SK-N-SH treated with all-trans-retinoic acid at 6 μM for 48 hours (cell line): ENCODE measurements around the gene PBRM1.

Experiments used
- ARNTL ChIP-seq: fragments of 450-650 bp; formaldehyde crosslinking; IDR thresholded peaks from 2 replicates; pipeline ENCODE4 v1.5.0; 2020; ENCODE audit warnings: low read depth, mild to moderate bottlenecking, moderate library complexity, borderline replicate concordance
- BACH2 ChIP-seq: fragments of 250-450 bp; sonication (Bioruptor Pico); IDR thresholded peaks from 2 replicates; pipeline ENCODE4 v1.9.0; 2021; ENCODE audit warnings: mild to moderate bottlenecking, borderline replicate concordance
- CSDC2 ChIP-seq: fragments of 250-450 bp; sonication (Bioruptor Pico); IDR thresholded peaks from 2 replicates; pipeline ENCODE4 v1.5.0; 2020; ENCODE audit warnings: mild to moderate bottlenecking, moderate library complexity
- OSR1 ChIP-seq: fragments of 250-450 bp; sonication (Bioruptor Pico); IDR thresholded peaks from 2 replicates; pipeline ENCODE4 v1.8.0; 2022; ENCODE audit warnings: moderate library complexity, mild to moderate bottlenecking, inconsistent platforms
- RARB ChIP-seq: fragments of 250-450 bp; sonication (Bioruptor Pico); IDR thresholded peaks from 2 replicates; pipeline ENCODE4 v1.8.0; 2021; ENCODE audit warnings: mild to moderate bottlenecking, moderate library complexity
- TCF4 ChIP-seq: fragments of 250-450 bp; sonication (Bioruptor Pico); IDR thresholded peaks from 2 replicates; pipeline ENCODE4 v1.8.0; 2021; ENCODE audit warnings: mild to moderate bottlenecking, moderate library complexity, borderline replicate concordance
- ZFP3 ChIP-seq: fragments of 250-450 bp; sonication (Bioruptor Pico); IDR thresholded peaks from 2 replicates; pipeline ENCODE4 v1.5.0; 2020; ENCODE audit warnings: mild to moderate bottlenecking, moderate library complexity
- ZFP30 ChIP-seq: fragments of 450-650 bp; formaldehyde crosslinking; IDR thresholded peaks from 2 replicates; pipeline ENCODE4 v1.5.0; 2022; ENCODE audit warnings: mild to moderate bottlenecking, moderate library complexity
- ZNF70 ChIP-seq: fragments of 450-650 bp; formaldehyde crosslinking; IDR thresholded peaks from 2 replicates; pipeline ENCODE4 v1.5.0; 2020; ENCODE audit warnings: mild to moderate bottlenecking, moderate library complexity
- TF ChIP-seq, protein P1 (sequence below): fragments of 250-450 bp; sonication (Bioruptor Pico); IDR thresholded peaks from 2 replicates; pipeline ENCODE4 v1.8.0; 2020; ENCODE audit warnings: mild to moderate bottlenecking, moderate library complexity, borderline replicate concordance
- TF ChIP-seq, protein P2 (sequence below): fragments of 250-450 bp; sonication (Bioruptor Pico); IDR thresholded peaks from 2 replicates; pipeline ENCODE4 v1.5.1; 2020; ENCODE audit warnings: low read depth, mild to moderate bottlenecking, moderate library complexity
- TF ChIP-seq, protein P3 (sequence below): fragments of 250-450 bp; sonication (Bioruptor Pico); IDR thresholded peaks from 2 replicates; pipeline ENCODE4 v1.5.0; 2020; ENCODE audit warnings: mild to moderate bottlenecking, moderate library complexity

DNA sequence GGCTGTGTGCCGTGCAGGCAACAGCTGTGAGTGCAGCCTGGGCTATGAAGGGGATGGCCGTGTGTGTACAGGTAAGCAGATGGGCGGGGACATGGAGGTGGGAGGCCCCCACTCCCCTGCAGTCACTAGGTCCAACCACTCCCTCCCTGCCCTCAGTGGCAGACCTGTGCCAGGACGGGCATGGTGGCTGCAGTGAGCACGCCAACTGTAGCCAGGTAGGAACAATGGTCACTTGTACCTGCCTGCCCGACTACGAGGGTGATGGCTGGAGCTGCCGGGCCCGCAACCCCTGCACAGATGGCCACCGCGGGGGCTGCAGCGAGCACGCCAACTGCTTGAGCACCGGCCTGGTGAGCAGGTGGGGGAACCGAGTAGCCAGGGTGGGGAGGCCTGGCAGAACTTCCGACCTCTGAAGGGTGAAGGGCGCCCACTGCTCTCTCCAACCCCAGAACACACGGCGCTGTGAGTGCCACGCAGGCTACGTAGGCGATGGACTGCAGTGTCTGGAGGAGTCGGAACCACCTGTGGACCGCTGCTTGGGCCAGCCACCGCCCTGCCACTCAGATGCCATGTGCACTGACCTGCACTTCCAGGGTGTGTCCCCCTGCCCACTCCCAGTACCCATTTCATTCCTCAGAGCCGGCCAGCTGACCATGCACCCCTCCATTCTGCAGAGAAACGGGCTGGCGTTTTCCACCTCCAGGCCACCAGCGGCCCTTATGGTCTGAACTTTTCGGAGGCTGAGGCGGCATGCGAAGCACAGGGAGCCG is 163.6 kb downstream of the PBRM1 start:
- TF ChIP-seq, protein P1, sequence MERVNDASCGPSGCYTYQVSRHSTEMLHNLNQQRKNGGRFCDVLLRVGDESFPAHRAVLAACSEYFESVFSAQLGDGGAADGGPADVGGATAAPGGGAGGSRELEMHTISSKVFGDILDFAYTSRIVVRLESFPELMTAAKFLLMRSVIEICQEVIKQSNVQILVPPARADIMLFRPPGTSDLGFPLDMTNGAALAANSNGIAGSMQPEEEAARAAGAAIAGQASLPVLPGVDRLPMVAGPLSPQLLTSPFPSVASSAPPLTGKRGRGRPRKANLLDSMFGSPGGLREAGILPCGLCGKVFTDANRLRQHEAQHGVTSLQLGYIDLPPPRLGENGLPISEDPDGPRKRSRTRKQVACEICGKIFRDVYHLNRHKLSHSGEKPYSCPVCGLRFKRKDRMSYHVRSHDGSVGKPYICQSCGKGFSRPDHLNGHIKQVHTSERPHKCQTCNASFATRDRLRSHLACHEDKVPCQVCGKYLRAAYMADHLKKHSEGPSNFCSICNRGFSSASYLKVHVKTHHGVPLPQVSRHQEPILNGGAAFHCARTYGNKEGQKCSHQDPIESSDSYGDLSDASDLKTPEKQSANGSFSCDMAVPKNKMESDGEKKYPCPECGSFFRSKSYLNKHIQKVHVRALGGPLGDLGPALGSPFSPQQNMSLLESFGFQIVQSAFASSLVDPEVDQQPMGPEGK, result no peak
- TF ChIP-seq, protein P2, sequence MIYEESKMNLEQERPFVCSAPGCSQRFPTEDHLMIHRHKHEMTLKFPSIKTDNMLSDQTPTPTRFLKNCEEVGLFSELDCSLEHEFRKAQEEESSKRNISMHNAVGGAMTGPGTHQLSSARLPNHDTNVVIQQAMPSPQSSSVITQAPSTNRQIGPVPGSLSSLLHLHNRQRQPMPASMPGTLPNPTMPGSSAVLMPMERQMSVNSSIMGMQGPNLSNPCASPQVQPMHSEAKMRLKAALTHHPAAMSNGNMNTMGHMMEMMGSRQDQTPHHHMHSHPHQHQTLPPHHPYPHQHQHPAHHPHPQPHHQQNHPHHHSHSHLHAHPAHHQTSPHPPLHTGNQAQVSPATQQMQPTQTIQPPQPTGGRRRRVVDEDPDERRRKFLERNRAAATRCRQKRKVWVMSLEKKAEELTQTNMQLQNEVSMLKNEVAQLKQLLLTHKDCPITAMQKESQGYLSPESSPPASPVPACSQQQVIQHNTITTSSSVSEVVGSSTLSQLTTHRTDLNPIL, result no peak
- TF ChIP-seq BACH2 (CRISPR knock-in tag) (no peak), CSDC2 (CRISPR knock-in tag) (no peak), RARB (CRISPR knock-in tag) (no peak), ARNTL (CRISPR knock-in tag) (no peak), ZFP30 (no peak), TCF4 (CRISPR knock-in tag) (no peak), ZNF70 (CRISPR knock-in tag) (no peak), OSR1 (CRISPR knock-in tag) (no peak), ZFP3 (CRISPR knock-in tag) (no peak)
- TF ChIP-seq, protein P3, sequence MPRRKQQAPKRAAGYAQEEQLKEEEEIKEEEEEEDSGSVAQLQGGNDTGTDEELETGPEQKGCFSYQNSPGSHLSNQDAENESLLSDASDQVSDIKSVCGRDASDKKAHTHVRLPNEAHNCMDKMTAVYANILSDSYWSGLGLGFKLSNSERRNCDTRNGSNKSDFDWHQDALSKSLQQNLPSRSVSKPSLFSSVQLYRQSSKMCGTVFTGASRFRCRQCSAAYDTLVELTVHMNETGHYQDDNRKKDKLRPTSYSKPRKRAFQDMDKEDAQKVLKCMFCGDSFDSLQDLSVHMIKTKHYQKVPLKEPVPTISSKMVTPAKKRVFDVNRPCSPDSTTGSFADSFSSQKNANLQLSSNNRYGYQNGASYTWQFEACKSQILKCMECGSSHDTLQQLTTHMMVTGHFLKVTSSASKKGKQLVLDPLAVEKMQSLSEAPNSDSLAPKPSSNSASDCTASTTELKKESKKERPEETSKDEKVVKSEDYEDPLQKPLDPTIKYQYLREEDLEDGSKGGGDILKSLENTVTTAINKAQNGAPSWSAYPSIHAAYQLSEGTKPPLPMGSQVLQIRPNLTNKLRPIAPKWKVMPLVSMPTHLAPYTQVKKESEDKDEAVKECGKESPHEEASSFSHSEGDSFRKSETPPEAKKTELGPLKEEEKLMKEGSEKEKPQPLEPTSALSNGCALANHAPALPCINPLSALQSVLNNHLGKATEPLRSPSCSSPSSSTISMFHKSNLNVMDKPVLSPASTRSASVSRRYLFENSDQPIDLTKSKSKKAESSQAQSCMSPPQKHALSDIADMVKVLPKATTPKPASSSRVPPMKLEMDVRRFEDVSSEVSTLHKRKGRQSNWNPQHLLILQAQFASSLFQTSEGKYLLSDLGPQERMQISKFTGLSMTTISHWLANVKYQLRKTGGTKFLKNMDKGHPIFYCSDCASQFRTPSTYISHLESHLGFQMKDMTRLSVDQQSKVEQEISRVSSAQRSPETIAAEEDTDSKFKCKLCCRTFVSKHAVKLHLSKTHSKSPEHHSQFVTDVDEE (CRISPR knock-in tag), result no peak
